HCT116 (cell line): Measurements from ENCODE around the gene DDR1. TPM values are rescaled to one million over a fixed set of nuclear protein-coding genes. Genes with fewer than 3 reads are reported as not detected.

Experiments used
- ATAC-seq: fragments of 200-7000 bp; cut with Tn5 transposase; 2 replicates; pipeline ENCODE4 v1.9.1; 2020; ENCODE audit warnings: mild to moderate bottlenecking, moderate library complexity
- BruUV-seq: library from RNA; stranded (reverse); fragments of 400-500 nt; replicated peaks from 2 replicates; lab custom pipeline; 2021; lab: Mats Ljungman, UMichigan
- CTCF ChIA-PET: fragments of 300-600 bp; sonication (Branson Sonifier 250); formaldehyde crosslinking; loops from one replicate; lab custom pipeline; 2021; ENCODE audit warnings: antibody characterized with exemption; lab: Charles Lee
- POLR2A ChIA-PET: fragments of 300-600, 350-600 bp; sonication (Branson Sonifier 250); formaldehyde crosslinking; loops from one replicate; lab custom pipeline; 2021; ENCODE audit warnings: antibody characterized with exemption; lab: Charles Lee
- RAD21 ChIA-PET, 2 experiments: fragments of 300-600 bp; sonication (Branson Sonifier 250); formaldehyde crosslinking; loops; one replicate each; lab custom pipeline; 2023; ENCODE audit warnings: low total read pairs in 2 of 2; ENCODE audit not compliant: uncharacterized antibody in 2 of 2, unreplicated experiment in 2 of 2, low non-redundant PET in 1 of 2; lab: Charles Lee
- DNase-seq: peaks from one replicate; pipeline ENCODE4 v3.0.0-alpha.2; 2010; ENCODE audit warnings: low read depth, low spot score
- H2AFZ ChIP-seq: fragments of 200-600 bp; shearing (Covaris generic), sonication (generic); 2 replicates; pipeline ENCODE4 v1.6.1; 2017; ENCODE audit warnings: low read depth, mixed run types, mixed read lengths, antibody characterized with exemption, low read length; ENCODE audit not compliant: poor library complexity, severe bottlenecking
- H3K27ac ChIP-seq: 2 replicates; pipeline ENCODE4 v1.5.1; 2012; ENCODE audit warnings: low read depth, low read length
- H3K27me3 ChIP-seq: fragments of 200-600 bp; sonication (generic); 2 replicates; pipeline ENCODE4 v1.6.1; 2016; ENCODE audit warnings: mixed run types, low read length, mixed read lengths; ENCODE audit not compliant: insufficient read depth
- H3K36me3 ChIP-seq, 2 experiments: fragments of 200-500 bp in 1 of 2; fragments of 200-600 bp in 1 of 2; sonication (Bioruptor generic) in 1 of 2; sonication (generic) in 1 of 2; 2 replicates each; pipeline versions ENCODE4 v1.5.1 to v1.6.1; 2014 to 2016; ENCODE audit warnings: low read length in 2 of 2, inconsistent platforms in 1 of 2, mixed read lengths in 1 of 2, mixed run types in 1 of 2; ENCODE audit not compliant: insufficient read depth in 2 of 2, control insufficient read depth in 1 of 2
- H3K4me1 ChIP-seq, 2 experiments: fragments of 200-600 bp in 1 of 2; sonication (generic) in 1 of 2; 2 replicates each; pipeline versions ENCODE4 v1.5.1 to v1.6.1; 2012 to 2017; ENCODE audit warnings: low read length in 2 of 2, inconsistent platforms in 1 of 2, mild to moderate bottlenecking in 1 of 2, mixed read lengths in 1 of 2, mixed run types in 1 of 2, moderate library complexity in 1 of 2; ENCODE audit not compliant: insufficient read depth in 2 of 2, control insufficient read depth in 1 of 2
- H3K4me2 ChIP-seq: fragments of 200-600 bp; sonication (generic); 2 replicates; pipeline ENCODE4 v1.6.1; 2017; ENCODE audit warnings: mixed run types, low read length, mixed read lengths
- H3K4me3 ChIP-seq, 2 experiments: fragments of 200-600 bp in 1 of 2; sonication (generic) in 1 of 2; replicated peaks in 1 of 2; 2 replicates each; pipeline ENCODE4 v1.5.1; 2011 to 2016; ENCODE audit warnings: low read length in 2 of 2, control low read depth in 1 of 2, low read depth in 1 of 2, mild to moderate bottlenecking in 1 of 2, mixed read lengths in 1 of 2, mixed run types in 1 of 2
- H3K79me2 ChIP-seq: fragments of 200-600 bp; sonication (generic); 2 replicates; pipeline ENCODE4 v1.6.1; 2017; ENCODE audit warnings: mild to moderate bottlenecking, mixed run types, low read length, moderate library complexity, mixed read lengths; ENCODE audit not compliant: insufficient read depth
- H3K9ac ChIP-seq: fragments of 200-600 bp; sonication (generic); 2 replicates; pipeline ENCODE4 v1.6.1; 2016; ENCODE audit warnings: low read length, mixed read lengths
- H3K9me2 ChIP-seq: fragments of 200-600 bp; sonication (generic), shearing (Covaris generic); 2 replicates; pipeline ENCODE4 v1.6.1; 2017; ENCODE audit warnings: mixed run types, mild to moderate bottlenecking, moderate library complexity; ENCODE audit not compliant: insufficient read depth
- H3K9me3 ChIP-seq, 2 experiments: fragments of 200-500 bp in 1 of 2; fragments of 200-600 bp in 1 of 2; sonication (Bioruptor generic) in 1 of 2; sonication (generic) in 1 of 2; 2 replicates each; pipeline ENCODE4 v1.6.1; 2014 to 2017; ENCODE audit warnings: low read length in 2 of 2, mixed read lengths in 2 of 2, inconsistent platforms in 1 of 2, low read depth in 1 of 2, mild to moderate bottlenecking in 1 of 2, mixed run types in 1 of 2, moderate library complexity in 1 of 2; ENCODE audit not compliant: control insufficient read depth in 1 of 2, insufficient read depth in 1 of 2
- H4K20me1 ChIP-seq: fragments of 200-600 bp; sonication (generic), shearing (Covaris generic); 2 replicates; pipeline ENCODE4 v1.6.1; 2017; ENCODE audit warnings: mixed run types, mild to moderate bottlenecking, moderate library complexity; ENCODE audit not compliant: insufficient read depth
- ATF3 ChIP-seq: IDR thresholded peaks from 2 replicates; pipeline ENCODE4 v1.6.1; 2012
- CBX3 ChIP-seq: IDR thresholded peaks from 2 replicates; pipeline ENCODE4 v1.6.1; 2012; ENCODE audit warnings: low read depth
- CEBPB ChIP-seq: IDR thresholded peaks from 2 replicates; pipeline ENCODE4 v1.6.1; 2012; ENCODE audit warnings: low read depth
- EGR1 ChIP-seq: IDR thresholded peaks from 2 replicates; pipeline ENCODE4 v1.6.1; 2012; ENCODE audit warnings: low read depth
- EZH2 ChIP-seq: fragments of 200-600 bp; sonication (generic); IDR thresholded peaks from 2 replicates; pipeline ENCODE4 v1.6.1; 2017; ENCODE audit warnings: antibody characterized with exemption, mixed run types
- EZH2phosphoT487 ChIP-seq: fragments of 200-600 bp; IDR thresholded peaks from 2 replicates; pipeline ENCODE4 v1.6.1; 2018; ENCODE audit warnings: antibody characterized with exemption, borderline replicate concordance
- FOSL1 ChIP-seq: IDR thresholded peaks from 2 replicates; pipeline ENCODE4 v1.6.1; 2012; ENCODE audit warnings: low read depth
- MAX ChIP-seq: IDR thresholded peaks from 2 replicates; pipeline ENCODE4 v1.6.1; 2012
- POLR2AphosphoS5 ChIP-seq: IDR thresholded peaks from 2 replicates; pipeline ENCODE4 v1.6.1; 2011; ENCODE audit warnings: mild to moderate bottlenecking, low read depth, low read length, moderate library complexity
- RAD21 ChIP-seq: IDR thresholded peaks from 2 replicates; pipeline ENCODE4 v1.6.1; 2012; ENCODE audit warnings: low read depth, mild to moderate bottlenecking
- SIN3A ChIP-seq: IDR thresholded peaks from 2 replicates; pipeline ENCODE4 v1.6.1; 2012; ENCODE audit warnings: low read depth
- SP1 ChIP-seq: IDR thresholded peaks from 2 replicates; pipeline ENCODE4 v1.6.1; 2012; ENCODE audit warnings: low read depth
- SRF ChIP-seq: IDR thresholded peaks from 2 replicates; pipeline ENCODE4 v1.6.1; 2012; ENCODE audit warnings: low read depth
- TCF7L2 ChIP-seq: IDR thresholded peaks from 2 replicates; pipeline ENCODE4 v1.7.0; 2011; ENCODE audit warnings: borderline replicate concordance, inconsistent platforms; ENCODE audit not compliant: insufficient read depth, insufficient read length; ENCODE audit errors: extremely low read depth
- YY1 ChIP-seq: IDR thresholded peaks from 2 replicates; pipeline ENCODE4 v1.6.1; 2011; ENCODE audit warnings: low read length, low read depth, moderate library complexity, mild to moderate bottlenecking; ENCODE audit not compliant: insufficient replicate concordance; ENCODE audit errors: extremely low read depth
- ZBTB33 ChIP-seq: IDR thresholded peaks from 2 replicates; pipeline ENCODE4 v1.6.1; 2011; ENCODE audit warnings: mild to moderate bottlenecking, low read length, moderate library complexity; ENCODE audit not compliant: insufficient replicate concordance; ENCODE audit errors: extremely low read depth
- ZFX ChIP-seq: fragments of 450-650 bp; IDR thresholded peaks from 2 replicates; pipeline ENCODE4 v1.6.1; 2017
- ZNF274 ChIP-seq: fragments of 200-500 bp; sonication (Bioruptor generic); IDR thresholded peaks from 2 replicates; pipeline ENCODE4 v1.6.1; 2014; ENCODE audit warnings: mild to moderate bottlenecking, low read depth, low read length, inconsistent platforms
- intact Hi-C: fragments of 100-400 bp; cut with micrococcal nuclease; formaldehyde crosslinking; loops from 2 replicates; pipeline ENCODE4 v1.10.0; 2022
- total RNA-seq: library from RNA; stranded (reverse); gene quantifications from one replicate; pipeline ENCODE4 v1.2.1, GENCODE V29; 2021; ENCODE audit not compliant: unreplicated experiment

The DDR1 gene
- total RNA-seq, 1 experiment from 2014 or later: 211 TPM

GRCh38 chr6:30893666-30894065, 9.3 kb downstream of the DDR1 start:
- H3K9me3 ChIP-seq: no peaks in the 10 kb centered on the region
- H3K27ac ChIP-seq: no peak overlapping the region
- RAD21 ChIA-PET: no interaction called here
- H3K9me2 ChIP-seq: no peaks in the 10 kb centered on the region
- POLR2A ChIA-PET: no interaction called here
- no peak for ATAC-seq
- no peak for DNase-seq
- peaks cover 71% of the 10 kb centered on the region in 2 experiments for H3K36me3 ChIP-seq
- no TSS peak for BruUV-seq
- TF ChIP-seq EZH2phosphoT487: no peak
- no peak for TF ChIP-seq MAX
- TF ChIP-seq CEBPB: no peak
- no peak for TF ChIP-seq EGR1
- no peak for TF ChIP-seq ZFX
- TF ChIP-seq, all 23 proteins: peak for 0
- no peaks in the 10 kb centered on the region; a peak in 1 of 4 replicates for H3K4me1 ChIP-seq
- CTCF ChIA-PET: no interaction called here
- H3K9ac ChIP-seq: no peak overlapping the region
- no peak overlapping the region for H3K4me3 ChIP-seq
- H3K27me3 ChIP-seq: no peaks in the 10 kb centered on the region
- no peaks in the 10 kb centered on the region for H4K20me1 ChIP-seq
- no peak overlapping the region for H3K4me2 ChIP-seq
- intact Hi-C loops: no loop called here
- H2AFZ ChIP-seq: no peak overlapping the region
- peaks cover 24% of the 10 kb centered on the region for H3K79me2 ChIP-seq

- no peaks in the 10 kb centered on the region for H3K9me3 ChIP-seq
- H3K79me2 ChIP-seq: peaks cover 17% of the 10 kb centered on the region
- no peak for ATAC-seq
- no peaks in the 10 kb centered on the region for H4K20me1 ChIP-seq
- H3K9me2 ChIP-seq: no peaks in the 10 kb centered on the region
- no TSS peak for BruUV-seq
- no peak for DNase-seq
- no peak overlapping the region for H3K9ac ChIP-seq
- H3K27ac ChIP-seq: no peak overlapping the region
- POLR2A ChIA-PET: no interaction called here
- no peaks in the 10 kb centered on the region for H3K27me3 ChIP-seq
- TF ChIP-seq SRF (no peak), EGR1 (no peak), YY1 (no peak), ZBTB33 (no peak), EZH2 (no peak), CBX3 (no peak), POLR2AphosphoS5 (no peak), ZNF274 (no peak), TCF7L2 (no peak), MAX (no peak), FOSL1 (no peak), EZH2phosphoT487 (no peak), RAD21 (no peak), SIN3A (no peak), CEBPB (no peak), SP1 (no peak), ATF3 (no peak)
- CTCF ChIA-PET: no interaction called here
- no peak overlapping the region for H2AFZ ChIP-seq
- intact Hi-C loops: no loop called here
- no peak overlapping the region for H3K4me3 ChIP-seq
- no peaks in the 10 kb centered on the region for H3K4me1 ChIP-seq
- no peak overlapping the region for H3K4me2 ChIP-seq
- RAD21 ChIA-PET: no interaction called here
- H3K36me3 ChIP-seq: peaks cover 70 to 71% of the 10 kb centered on the region in 2 experiments
Observed at GRCh38 chr6:30894381-30894780, 10.1 kb downstream of the DDR1 start.
